GM18873 (cell line): Measurements from ENCODE around the gene ZNF605.
A peak's percentile ranks its signal among the peaks of the same experiment; 100 is the strongest.
"Not testable (repeated sequence)": the region's sequence is repeated elsewhere in the genome, so short reads cannot be mapped to it uniquely, and the experiment has no call there.

Experiments
- ATAC-seq: cut with Tn5 transposase; IDR thresholded peaks from one replicate; pipeline ENCODE4 v1.9.1; 2021; ENCODE audit warnings: mild to moderate bottlenecking, moderate library complexity, moderate number of reproducible peaks; ENCODE audit not compliant: unreplicated experiment, low FRiP score

ZNF605 gene

GRCh38 chr12:132956011-132956788 is at the start of gene ZNF605:
ZNF605 (minus strand) TSS chr12:132956306; CDS start chr12:132945635, 10,671 bp downstream.
- peak; percentile 83 for ATAC-seq

- no peak for ATAC-seq
These were observed 42.6 kb upstream of the ZNF605 start for GRCh38 chr12:132998741-132999140.

GRCh38 chr12:132986885-132987225 is 30.7 kb upstream of the ZNF605 start:
- no peak for ATAC-seq

GRCh38 chr12:132986001-132986884 is 30.1 kb upstream of the ZNF605 start, which contains the start of gene ZNF26:
ZNF26 (plus strand) TSS chr12:132986367; CDS start chr12:132986841, 474 bp downstream.
- peak; percentile 93 for ATAC-seq

- not testable (repeated sequence) for ATAC-seq
These were observed 20.8 kb upstream of the ZNF605 start for GRCh38 chr12:132976870-132977269.

- no peak for ATAC-seq
These were observed 16.3 kb upstream of the ZNF605 start for GRCh38 chr12:132972374-132972773.

- ATAC-seq: no peak
These were observed 11.6 kb upstream of the ZNF605 start for GRCh38 chr12:132967736-132968135.

- no peak for ATAC-seq
These were observed 10.7 kb upstream of the ZNF605 start for GRCh38 chr12:132966676-132967415.

GRCh38 chr12:132965796-132966195 is 9.7 kb upstream of the ZNF605 start:
- no peak for ATAC-seq

- not testable (repeated sequence) for ATAC-seq
These were observed 7.8 kb upstream of the ZNF605 start for GRCh38 chr12:132963947-132964346.

GRCh38 chr12:132961790-132962189 is 5.7 kb upstream of the ZNF605 start:
- ATAC-seq: not testable (repeated sequence)

- ATAC-seq: no peak
These were observed 754 bp downstream of the ZNF605 start for GRCh38 chr12:132955094-132956010.

- ATAC-seq: no peak
These were observed 1.5 kb downstream of the ZNF605 start for GRCh38 chr12:132954471-132955048.

GRCh38 chr12:132953771-132954170 is 2.3 kb downstream of the ZNF605 start:
- no peak for ATAC-seq

GRCh38 chr12:132953163-132953425 is 3.0 kb downstream of the ZNF605 start:
- no peak for ATAC-seq

GRCh38 chr12:132952371-132953162 is 3.5 kb downstream of the ZNF605 start:
- no peak for ATAC-seq

GRCh38 chr12:132951649-132952048 is 4.5 kb downstream of the ZNF605 start:
- no peak for ATAC-seq

- no peak for ATAC-seq
These were observed 5.1 kb downstream of the ZNF605 start for GRCh38 chr12:132950844-132951535.
